Neural cell (in vitro differentiated cells): ENCODE results near the gene CTNNA1.

Experiments used
- CTCF ChIP-seq: fragments of 450-650 bp; IDR thresholded peaks from 2 replicates; pipeline ENCODE4 v1.5.1; 2014; ENCODE audit warnings: antibody characterized with exemption, mild to moderate bottlenecking, moderate library complexity; ENCODE audit not compliant: poor library complexity, severe bottlenecking
- EP300 ChIP-seq: fragments of 450-650 bp; conservative IDR thresholded peaks from 2 replicates; pipeline ENCODE4 v1.6.1; 2014; ENCODE audit warnings: antibody characterized with exemption, mild to moderate bottlenecking, moderate library complexity; ENCODE audit not compliant: poor library complexity, severe bottlenecking
- EZH2 ChIP-seq: fragments of 200-600, 300-800 bp; shearing (Covaris generic), sonication (generic); IDR thresholded peaks from 2 replicates; pipeline ENCODE4 v1.6.1; 2014; ENCODE audit warnings: antibody characterized with exemption, low read length, borderline replicate concordance, mild to moderate bottlenecking; ENCODE audit not compliant: insufficient read depth, poor library complexity, severe bottlenecking
- POLR2AphosphoS5 ChIP-seq: IDR thresholded peaks from 2 replicates; pipeline ENCODE4 v1.6.1; 2012
- REST ChIP-seq: IDR thresholded peaks from 2 replicates; pipeline ENCODE4 v1.6.1; 2012; ENCODE audit warnings: borderline replicate concordance
- TAF1 ChIP-seq: IDR thresholded peaks from 2 replicates; pipeline ENCODE4 v1.6.1; 2012; ENCODE audit warnings: low read depth

- TF ChIP-seq EP300 (no peak), TAF1 (no peak), EZH2 (no peak), CTCF (no peak), REST (no peak), POLR2AphosphoS5 (no peak)
Observed at GRCh38 chr5:138949223-138949574, 196.0 kb downstream of the CTNNA1 start.
